Islet precursor cell (in vitro differentiated cells): ENCODE measurements around the gene ITGB2.
"Not testable (repeated sequence)": the region's sequence is repeated elsewhere in the genome, so short reads cannot be mapped to it uniquely, and the experiment has no call there.

ENCODE experiments used
- DNase-seq: peaks from one replicate; pipeline ENCODE4 v3.0.0-alpha.2; 2018

Gene ITGB2

GRCh38 chr21:44940116-44940631 is 19.5 kb upstream of the ITGB2 start:
- DNase-seq, result no peak

GRCh38 chr21:44939532-44940115 is 18.9 kb upstream of the ITGB2 start, which contains the start of gene SLX9:
Gene SLX9, plus strand, starts transcription at chr21:44940029. Its CDS starts 29 bp downstream, at chr21:44940058.
- peak; percentile 85 for DNase-seq

- no peak for DNase-seq
These were observed 18.3 kb upstream of the ITGB2 start for GRCh38 chr21:44938772-44939531.

GRCh38 chr21:44935533-44935927 is 14.8 kb upstream of the ITGB2 start:
- DNase-seq, result no peak

GRCh38 chr21:44934797-44935532 is 14.3 kb upstream of the ITGB2 start:
- no peak for DNase-seq

- no peak for DNase-seq
These were observed 13.6 kb upstream of the ITGB2 start for GRCh38 chr21:44934276-44934675.

- no peak for DNase-seq
These were observed 13.2 kb upstream of the ITGB2 start for GRCh38 chr21:44933918-44934260.

- DNase-seq, result no peak
These were observed 12.7 kb upstream of the ITGB2 start for GRCh38 chr21:44933199-44933917.

GRCh38 chr21:44932408-44933181 is 11.9 kb upstream of the ITGB2 start:
- no peak for DNase-seq

GRCh38 chr21:44931501-44932407 is 11.1 kb upstream of the ITGB2 start:
- no peak for DNase-seq

GRCh38 chr21:44931137-44931500 is 10.4 kb upstream of the ITGB2 start:
- no peak for DNase-seq

- DNase-seq, result no peak
These were observed 9.9 kb upstream of the ITGB2 start for GRCh38 chr21:44930543-44930981.

- DNase-seq, result no peak
These were observed 9.3 kb upstream of the ITGB2 start for GRCh38 chr21:44929799-44930542.

- DNase-seq, result no peak
These were observed 8.6 kb upstream of the ITGB2 start for GRCh38 chr21:44929242-44929798.

- not testable (repeated sequence) for DNase-seq
These were observed 8.0 kb upstream of the ITGB2 start for GRCh38 chr21:44928500-44929241.

GRCh38 chr21:44927587-44928461 is 7.1 kb upstream of the ITGB2 start:
- peak; percentile 93 for DNase-seq

- DNase-seq, result no peak
These were observed 6.5 kb upstream of the ITGB2 start for GRCh38 chr21:44927259-44927586.

GRCh38 chr21:44926331-44927101 is 5.8 kb upstream of the ITGB2 start:
- no peak for DNase-seq
